SJSA1 (cell line): ENCODE results near the gene ZNF500. TPM values are rescaled to one million over a fixed set of nuclear protein-coding genes. Genes with fewer than 3 reads are reported as not detected.
"Not testable (repeated sequence)": the region's sequence is repeated elsewhere in the genome, so short reads cannot be mapped to it uniquely, and the experiment has no call there.

Source experiments
- DNase-seq, 2 experiments: peaks; one replicate each; pipeline ENCODE4 v3.0.0-alpha.2; 2015 to 2020; ENCODE audit warnings: low spot score in 2 of 2, low read depth in 1 of 2
- H3K27ac ChIP-seq: fragments of 250-450 bp; sonication (Bioruptor Pico); 2 replicates; pipeline ENCODE4 v1.5.1; 2020; ENCODE audit warnings: mild to moderate bottlenecking, moderate library complexity
- H3K27me3 ChIP-seq: fragments of 250-450 bp; sonication (Bioruptor Pico); replicated peaks from 2 replicates; pipeline ENCODE4 v1.5.1; 2020; ENCODE audit warnings: mild to moderate bottlenecking, moderate library complexity
- H3K36me3 ChIP-seq: fragments of 250-450 bp; sonication (Bioruptor Pico); 2 replicates; pipeline ENCODE4 v1.5.1; 2020; ENCODE audit warnings: mild to moderate bottlenecking
- H3K4me1 ChIP-seq: fragments of 250-450 bp; sonication (Bioruptor Pico); replicated peaks from 2 replicates; pipeline ENCODE4 v1.6.1; 2021; ENCODE audit warnings: mild to moderate bottlenecking
- H3K4me3 ChIP-seq: fragments of 250-450 bp; sonication (Bioruptor Pico); 2 replicates; pipeline ENCODE4 v1.5.1; 2020; ENCODE audit warnings: mild to moderate bottlenecking
- H3K9me3 ChIP-seq: fragments of 250-450 bp; sonication (Bioruptor Pico); replicated peaks from 2 replicates; pipeline ENCODE4 v1.5.1; 2020; ENCODE audit warnings: mild to moderate bottlenecking
- total RNA-seq: library from RNA; depleted of rRNA; stranded (reverse); fragments of >200 nt; shearing (Covaris generic); gene quantifications from 2 replicates; pipeline ENCODE4 v1.2.3, GENCODE V29; 2014

The ZNF500 gene
- total RNA-seq, 1 experiment from 2014 or later, result 8.8 TPM

DNA sequence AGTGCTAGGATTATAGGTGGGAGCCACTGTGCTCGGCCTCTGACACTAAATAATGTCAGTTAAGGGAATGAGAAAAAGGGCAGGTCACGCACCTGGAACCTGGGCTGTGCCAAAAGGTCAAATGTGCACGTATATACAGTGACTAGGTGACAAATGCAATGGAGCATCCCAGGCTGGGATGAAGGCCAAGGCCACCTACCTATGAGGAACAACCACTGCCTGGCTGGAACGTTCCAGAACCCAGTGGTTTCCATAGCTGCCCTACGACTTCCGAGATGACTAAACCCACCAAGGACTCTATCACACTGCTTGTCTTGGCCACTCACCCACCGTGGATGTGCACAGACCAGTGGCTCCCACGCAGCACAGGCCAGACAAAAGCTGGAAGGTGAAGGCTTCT, 16.1 kb downstream of the ZNF500 start:
- Histone ChIP-seq H3K36me3 (peaks cover 57% of the 10 kb centered on the region), H3K4me3 (no peak overlapping the region), H3K27me3 (no peaks in the 10 kb centered on the region), H3K9me3 (no peaks in the 10 kb centered on the region), H3K27ac (no peak overlapping the region), H3K4me1 (no peaks in the 10 kb centered on the region)
- no peak for DNase-seq

DNA sequence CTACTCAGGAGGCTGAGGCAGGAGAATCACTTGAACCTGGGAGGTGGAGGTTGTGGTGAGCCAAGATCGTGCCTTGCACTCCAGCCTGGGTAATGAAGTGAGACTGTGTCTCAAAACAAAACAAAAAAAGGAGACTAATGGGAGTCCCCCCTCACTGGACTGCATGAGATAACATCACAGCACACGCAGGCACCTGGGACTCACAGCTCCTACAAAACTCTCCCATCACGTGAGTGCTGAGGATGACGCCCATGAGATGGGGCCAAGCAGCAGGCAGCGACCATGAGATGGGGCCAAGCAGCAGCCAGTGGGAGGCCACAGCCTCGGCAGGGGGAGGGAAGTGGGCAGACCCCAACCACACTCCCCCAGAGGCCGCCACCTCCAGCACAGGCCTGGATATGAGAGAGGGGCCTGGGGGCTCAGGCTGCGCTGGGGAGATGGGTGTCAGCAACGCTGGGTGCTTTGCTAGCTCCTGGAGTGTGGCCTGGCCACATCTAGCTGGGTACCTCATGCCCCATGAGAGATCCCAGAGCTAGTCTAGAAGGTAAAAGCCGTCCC, 17.2 kb downstream of the ZNF500 start:
- H3K27me3 ChIP-seq, result no peaks in the 10 kb centered on the region
- DNase-seq, result no peak
- peaks cover 46% of the 10 kb centered on the region for H3K36me3 ChIP-seq
- no peaks in the 10 kb centered on the region for H3K4me1 ChIP-seq
- no peaks in the 10 kb centered on the region for H3K9me3 ChIP-seq
- H3K27ac ChIP-seq, result no peak overlapping the region
- H3K4me3 ChIP-seq, result no peak overlapping the region

DNA sequence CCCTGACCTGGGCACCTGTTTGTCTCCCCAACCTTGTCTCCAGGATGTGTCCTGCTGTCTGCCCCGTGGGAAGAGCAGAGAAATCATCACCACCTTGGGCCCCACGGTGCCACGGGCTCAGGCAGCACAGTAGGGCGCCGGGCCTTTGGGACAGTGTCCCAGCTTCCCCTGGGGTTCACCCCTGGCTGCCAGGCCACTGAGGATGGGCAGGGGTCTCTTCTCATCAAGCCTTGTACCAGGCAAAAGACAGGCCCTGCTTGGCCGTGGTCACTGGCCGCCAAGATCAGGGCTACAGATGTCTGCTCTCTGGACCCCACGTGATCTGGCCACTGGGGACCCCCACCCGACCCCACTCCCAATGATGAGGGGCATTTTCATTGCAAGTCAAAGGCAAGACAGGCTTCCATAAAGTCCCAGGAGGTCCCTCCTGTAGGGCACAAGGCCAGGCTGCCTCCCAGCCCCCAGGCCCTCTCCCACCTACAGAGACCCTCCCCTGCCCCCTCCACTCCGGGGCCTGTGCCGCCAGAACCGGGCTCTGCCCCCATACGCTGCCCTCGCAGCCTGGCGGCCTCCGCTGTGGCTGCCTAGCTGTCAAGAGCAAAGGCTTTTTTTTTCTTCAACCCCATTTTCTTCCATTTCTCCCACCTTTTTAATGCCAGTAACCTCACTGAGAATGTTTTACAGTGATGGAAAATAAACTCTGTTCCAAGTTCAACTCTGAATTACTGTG, 18.1 kb downstream of the ZNF500 start:
- H3K27ac ChIP-seq, result no peak overlapping the region
- no peaks in the 10 kb centered on the region for H3K27me3 ChIP-seq
- no peaks in the 10 kb centered on the region for H3K4me1 ChIP-seq
- no peak for DNase-seq
- H3K4me3 ChIP-seq, result no peak overlapping the region
- H3K9me3 ChIP-seq, result no peaks in the 10 kb centered on the region
- peaks cover 40% of the 10 kb centered on the region for H3K36me3 ChIP-seq

DNA sequence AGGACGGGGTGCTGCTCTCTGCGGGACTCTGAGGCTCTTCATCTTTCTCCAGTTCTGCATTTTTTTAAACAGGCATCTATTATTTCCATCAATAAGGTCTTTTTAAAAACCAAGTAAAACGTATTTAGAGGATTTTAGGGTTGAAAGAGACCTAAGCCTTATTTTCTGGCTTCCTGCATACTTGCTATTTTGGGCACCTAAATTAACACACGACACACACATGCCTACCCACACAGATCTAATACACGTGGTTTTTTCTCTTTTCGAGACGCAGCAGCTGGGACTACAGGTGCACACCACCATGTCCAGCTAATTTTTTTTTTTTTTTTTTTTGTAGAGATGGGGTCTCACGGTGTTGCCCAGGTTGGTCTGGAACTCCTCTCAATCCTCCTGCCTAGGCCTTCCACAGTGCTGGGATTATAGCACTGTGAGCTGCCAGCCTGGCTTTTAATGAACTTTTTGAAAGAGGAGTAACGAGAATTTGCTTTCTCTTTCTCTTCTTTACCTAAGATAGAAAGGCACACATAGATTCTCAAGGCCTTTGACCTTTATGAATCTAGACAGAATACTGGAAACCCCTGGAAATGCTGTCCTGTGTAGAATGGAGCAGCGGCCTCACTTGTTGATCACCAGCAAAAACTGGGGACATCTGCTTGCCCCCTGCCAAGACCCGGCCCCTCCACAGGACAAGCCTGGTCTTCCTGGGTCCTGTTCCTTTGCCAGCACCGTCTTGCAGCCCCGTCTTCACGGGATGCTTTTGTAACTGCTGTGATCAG, 18.9 kb downstream of the ZNF500 start:
- no peak overlapping the region for H3K4me3 ChIP-seq
- H3K36me3 ChIP-seq, result peaks cover 32% of the 10 kb centered on the region
- no peaks in the 10 kb centered on the region for H3K27me3 ChIP-seq
- no peak overlapping the region for H3K27ac ChIP-seq
- no peaks in the 10 kb centered on the region for H3K4me1 ChIP-seq
- no peak for DNase-seq
- H3K9me3 ChIP-seq, result no peaks in the 10 kb centered on the region

DNA sequence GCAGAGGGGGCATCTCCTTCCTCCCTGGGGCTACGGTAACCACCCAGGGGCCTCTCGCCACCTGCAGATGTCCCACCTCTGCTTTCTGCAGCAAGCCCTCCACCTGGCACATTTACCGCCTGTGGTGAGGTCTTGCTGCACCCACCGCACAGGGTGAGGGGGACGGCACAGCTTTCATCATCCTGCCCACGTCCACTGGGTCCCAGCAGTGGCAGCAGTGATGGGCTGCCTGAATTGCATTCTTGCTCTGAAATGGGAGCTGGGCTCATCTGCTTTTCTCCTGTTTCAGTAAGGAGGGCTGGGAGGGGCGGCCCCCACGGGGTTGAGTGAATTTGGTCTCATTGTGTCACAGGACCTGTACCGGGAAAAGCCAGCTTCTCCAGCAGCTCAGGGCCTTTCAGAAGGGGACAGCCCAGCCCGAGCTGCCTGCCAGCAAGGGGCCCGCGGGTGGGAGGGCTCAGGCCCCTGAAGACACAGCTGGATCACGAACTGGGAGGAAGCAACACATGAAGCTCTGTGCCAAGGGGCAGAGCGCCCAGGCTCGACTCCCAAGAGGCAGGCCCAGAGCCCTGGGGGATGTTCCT, 19.9 kb downstream of the ZNF500 start:
- Histone ChIP-seq H3K9me3 (no peaks in the 10 kb centered on the region), H3K36me3 (peaks cover 22% of the 10 kb centered on the region), H3K4me1 (no peaks in the 10 kb centered on the region), H3K27ac (no peak overlapping the region), H3K27me3 (no peaks in the 10 kb centered on the region), H3K4me3 (no peak overlapping the region)
- no peak for DNase-seq

DNA sequence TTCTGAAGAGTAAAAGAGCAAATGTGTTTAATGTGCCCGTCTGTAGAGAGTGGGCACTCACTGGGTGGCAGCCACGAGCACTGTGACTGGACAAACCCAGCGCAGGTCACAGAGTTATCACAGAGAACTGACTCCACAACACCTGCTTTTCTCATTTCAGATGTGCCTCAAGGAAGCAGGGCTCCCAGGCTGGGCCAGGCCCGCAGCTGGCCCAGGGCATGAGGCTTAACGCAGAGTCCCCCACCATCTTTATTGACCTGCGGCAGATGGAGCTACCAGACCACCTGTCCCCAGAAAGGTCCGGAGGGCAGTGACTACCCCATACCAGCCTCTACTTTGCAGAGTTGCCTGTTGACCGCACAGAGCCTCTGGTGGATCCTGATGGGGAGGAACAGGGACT, 20.7 kb downstream of the ZNF500 start:
- Histone ChIP-seq H3K27me3 (no peaks in the 10 kb centered on the region; the same call in 1 of the 2 replicates), H3K4me3 (no peak overlapping the region), H3K4me1 (no peaks in the 10 kb centered on the region), H3K36me3 (peaks cover 15% of the 10 kb centered on the region), H3K9me3 (no peaks in the 10 kb centered on the region), H3K27ac (no peak overlapping the region)
- no peak for DNase-seq

DNA sequence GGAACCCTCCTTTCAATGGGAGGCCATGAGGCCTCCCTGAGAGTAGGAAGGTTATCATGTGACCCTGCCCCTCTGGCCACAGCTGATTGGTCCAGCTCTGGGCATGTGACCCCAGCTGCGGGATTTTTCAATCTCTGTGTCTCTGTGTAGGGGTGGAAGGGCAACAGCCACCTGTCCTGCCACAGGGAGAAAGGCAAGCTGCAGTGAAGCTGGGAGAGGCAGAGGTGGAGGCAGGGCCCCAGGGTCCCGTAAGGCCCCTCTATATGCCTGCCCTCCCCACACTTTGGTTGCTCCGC, 21.7 kb downstream of the ZNF500 start:
- no peaks in the 10 kb centered on the region for H3K4me1 ChIP-seq
- H3K9me3 ChIP-seq, result no peaks in the 10 kb centered on the region
- no peak for DNase-seq
- no peak overlapping the region for H3K27ac ChIP-seq
- H3K36me3 ChIP-seq, result peaks cover 10% of the 10 kb centered on the region
- H3K4me3 ChIP-seq, result no peak overlapping the region
- no peaks in the 10 kb centered on the region; the same call in 1 of the 2 replicates for H3K27me3 ChIP-seq

DNA sequence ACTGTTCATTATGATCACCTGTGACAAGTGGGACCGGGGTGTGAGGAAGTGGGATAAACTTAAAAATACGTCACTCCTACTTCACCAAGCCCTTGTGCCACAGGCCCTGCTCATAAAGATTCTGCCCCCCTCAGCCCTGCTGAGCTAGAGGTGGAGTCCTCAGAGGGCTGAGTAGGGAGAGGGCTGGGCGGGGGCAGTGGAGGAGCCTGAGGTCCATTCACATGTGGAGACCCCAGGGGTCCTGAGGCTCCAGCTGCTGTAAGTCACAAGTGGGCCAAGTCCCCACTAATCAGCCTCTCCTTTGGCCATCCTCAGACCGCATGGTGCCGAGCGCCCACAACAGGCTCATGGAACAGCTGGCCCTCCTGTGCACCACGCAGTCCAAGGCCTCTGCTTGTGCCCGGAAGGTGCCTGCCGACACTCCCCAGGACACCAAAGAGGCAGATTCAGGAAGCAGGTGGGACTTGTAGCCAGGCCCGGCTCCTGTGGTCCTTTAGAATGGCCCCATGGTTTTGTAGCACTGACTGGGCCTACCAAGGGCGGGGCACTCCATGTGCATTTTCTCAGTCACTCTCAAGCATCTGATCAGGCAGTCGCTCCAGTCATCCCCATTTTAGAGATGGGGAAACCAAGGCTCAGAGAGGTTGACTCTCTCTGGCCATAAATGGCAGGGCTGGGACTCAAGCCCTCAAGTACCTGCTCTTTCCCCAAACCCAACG, 22.2 kb downstream of the ZNF500 start:
- no peaks in the 10 kb centered on the region; the same call in 1 of the 2 replicates for H3K27me3 ChIP-seq
- H3K4me1 ChIP-seq, result no peaks in the 10 kb centered on the region
- no peak overlapping the region for H3K27ac ChIP-seq
- no peaks in the 10 kb centered on the region for H3K9me3 ChIP-seq
- no peak for DNase-seq
- H3K4me3 ChIP-seq, result no peak overlapping the region
- H3K36me3 ChIP-seq, result peaks cover 6% of the 10 kb centered on the region

DNA sequence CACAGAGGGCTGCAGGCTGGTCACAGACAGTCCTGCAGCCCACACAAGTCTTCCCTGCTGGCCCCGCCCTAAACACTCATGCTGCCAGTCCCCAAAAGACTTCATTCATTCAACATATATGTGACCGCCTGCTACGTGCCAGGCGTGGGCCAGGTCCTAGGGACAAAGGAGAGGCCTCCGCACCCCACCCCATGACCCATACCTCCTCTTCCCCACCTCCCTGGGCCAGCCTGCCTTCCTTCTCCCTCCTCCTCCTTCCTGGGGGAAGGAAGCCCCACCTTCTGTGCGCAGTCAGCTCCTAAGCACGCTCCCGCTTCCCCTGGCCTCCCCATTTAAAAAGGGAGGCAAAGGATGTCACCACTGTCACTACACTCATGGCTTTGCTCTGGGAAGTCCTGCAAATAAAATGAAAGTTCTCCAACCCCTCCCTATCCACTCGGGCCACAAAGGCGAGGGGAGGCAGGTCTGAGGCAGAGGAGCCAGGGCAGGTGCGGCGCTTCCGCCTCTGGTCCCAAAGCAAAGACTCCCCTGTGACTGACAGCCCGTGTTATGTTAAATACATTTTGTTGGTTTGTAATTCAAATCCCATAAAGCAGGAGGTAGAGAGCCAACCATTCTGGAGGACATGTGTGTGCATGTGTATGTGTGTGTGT, 23.6 kb downstream of the ZNF500 start:
- Histone ChIP-seq H3K36me3 (no peaks in the 10 kb centered on the region), H3K27ac (no peak overlapping the region), H3K9me3 (no peaks in the 10 kb centered on the region), H3K4me3 (no peak overlapping the region), H3K27me3 (no peaks in the 10 kb centered on the region; the same call in 1 of the 2 replicates), H3K4me1 (no peaks in the 10 kb centered on the region)
- DNase-seq, result no peak

DNA sequence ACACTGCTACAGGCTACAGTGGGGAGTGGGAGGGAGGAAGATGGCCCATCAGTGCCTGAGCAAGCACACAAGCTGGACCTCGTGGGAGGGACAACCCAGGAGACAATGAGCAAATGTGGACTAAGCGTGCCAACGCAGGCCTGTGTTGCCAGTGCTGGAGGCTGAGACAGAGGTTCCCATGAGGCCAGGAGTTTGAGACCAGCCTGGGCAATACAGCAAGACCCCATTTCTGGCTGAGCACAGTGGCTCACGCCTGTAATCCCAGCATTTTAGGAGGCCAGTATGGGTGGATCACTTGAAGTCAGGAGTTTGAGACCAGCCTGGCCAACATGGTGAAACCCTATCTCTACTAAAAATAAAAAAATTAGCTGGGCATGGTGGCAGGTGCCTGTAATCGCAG, 28.6 kb downstream of the ZNF500 start:
- not testable (repeated sequence) for DNase-seq, H3K4me1 ChIP-seq, H3K27me3 ChIP-seq, H3K9me3 ChIP-seq, H3K27ac ChIP-seq, H3K36me3 ChIP-seq, H3K4me3 ChIP-seq

DNA sequence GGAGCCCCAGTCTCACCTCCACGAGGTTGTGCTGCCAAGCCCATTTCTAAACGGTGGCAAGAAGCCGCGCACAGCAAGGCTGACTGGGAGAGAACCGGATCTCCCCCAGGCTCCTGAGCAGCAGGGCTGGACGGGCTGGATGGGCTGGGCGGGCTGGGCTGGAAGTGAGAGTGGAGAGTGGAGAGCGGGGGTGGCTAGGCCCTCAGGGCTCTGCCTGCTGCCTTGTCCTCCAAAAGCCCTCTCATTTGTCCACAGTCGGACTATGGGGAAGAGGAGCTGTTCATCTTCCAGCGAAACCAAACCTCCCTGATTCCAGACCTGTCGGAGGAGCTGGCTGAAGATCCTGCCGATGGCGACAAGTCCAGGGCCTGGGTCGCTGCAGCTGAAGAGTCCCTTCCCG, 29.4 kb downstream of the ZNF500 start:
- Histone ChIP-seq H3K36me3 (peaks cover 4% of the 10 kb centered on the region; the same call in 1 of the 2 replicates), H3K27me3 (no peaks in the 10 kb centered on the region; the same call in 1 of the 2 replicates), H3K4me1 (peaks cover 5% of the 10 kb centered on the region), H3K9me3 (no peaks in the 10 kb centered on the region), H3K27ac (no peak overlapping the region), H3K4me3 (no peak overlapping the region)
- no peak for DNase-seq

DNA sequence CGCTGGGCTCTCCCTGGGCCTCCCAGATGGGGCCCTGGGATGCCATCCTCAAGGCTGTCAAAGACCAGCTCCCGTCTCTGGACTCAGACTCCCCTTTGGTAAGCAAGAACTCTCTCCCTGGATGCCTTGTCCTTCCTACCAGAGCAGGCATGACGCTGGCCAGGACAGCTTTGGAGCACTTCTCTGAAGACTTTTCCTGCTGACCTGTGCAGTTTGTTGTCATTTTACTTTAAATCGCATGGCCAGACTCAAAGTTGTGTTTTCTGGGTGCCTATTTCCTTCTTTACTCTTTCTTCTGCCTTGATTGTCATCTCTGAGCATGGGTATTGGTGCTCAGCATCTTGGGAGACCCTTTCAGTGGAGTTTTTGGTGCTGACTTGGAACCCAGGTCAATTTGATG, 30.4 kb downstream of the ZNF500 start:
- Histone ChIP-seq H3K27me3 (no peaks in the 10 kb centered on the region), H3K36me3 (peaks cover 4% of the 10 kb centered on the region; the same call in 1 of the 2 replicates), H3K4me1 (peaks cover 5% of the 10 kb centered on the region), H3K4me3 (no peak overlapping the region), H3K27ac (no peak overlapping the region), H3K9me3 (no peaks in the 10 kb centered on the region)
- DNase-seq, result no peak
